Stimulated activated CD8-positive, alpha-beta memory T cell treated with anti-CD3 and anti-CD28 coated beads, Interleukin-7, amount 100 ng/mL, for 48 hours (primary cell): ENCODE data around the gene RDH12.
"Not testable (repeated sequence)": the region's sequence is repeated elsewhere in the genome, so short reads cannot be mapped to it uniquely, and the experiment has no call there.

ENCODE experiments used
- DNase-seq, 2 donors: peaks; one replicate each; pipeline ENCODE4 v3.0.0-alpha.2; 2020; ENCODE audit warnings: low read depth in 1 of 2; ENCODE audit errors: extremely low read depth in 1 of 2

RDH12 gene

DNA sequence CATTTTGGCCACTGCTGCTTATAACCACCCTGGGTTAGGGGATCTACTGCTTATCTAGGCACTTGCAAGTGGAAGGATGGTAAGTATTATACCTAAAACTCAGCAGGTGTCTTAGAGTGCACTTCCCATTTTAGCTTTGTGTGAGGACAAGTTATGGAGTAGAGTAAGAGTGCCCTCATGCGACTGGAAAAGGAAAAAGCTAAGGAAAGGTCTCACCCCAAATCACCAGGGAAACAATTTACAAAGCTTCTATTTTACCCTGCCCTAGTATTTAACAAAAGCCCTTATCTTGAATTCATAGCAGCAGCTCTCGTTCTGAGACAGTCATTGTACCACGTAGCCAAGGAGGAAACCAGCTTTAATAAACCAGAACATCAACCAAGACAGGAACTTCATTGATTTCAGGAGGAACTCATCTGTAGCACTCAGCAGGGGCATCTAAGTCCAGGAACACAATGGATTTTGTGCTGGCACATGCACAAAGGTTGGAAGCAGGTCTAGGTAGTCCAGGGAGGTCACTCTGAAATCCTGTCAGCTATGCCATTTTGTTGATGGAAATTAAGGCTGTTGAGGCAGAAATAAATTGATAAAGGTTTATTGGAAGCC lies 2.9 kb downstream of the RDH12 start:
- DNase-seq: no peak

DNA sequence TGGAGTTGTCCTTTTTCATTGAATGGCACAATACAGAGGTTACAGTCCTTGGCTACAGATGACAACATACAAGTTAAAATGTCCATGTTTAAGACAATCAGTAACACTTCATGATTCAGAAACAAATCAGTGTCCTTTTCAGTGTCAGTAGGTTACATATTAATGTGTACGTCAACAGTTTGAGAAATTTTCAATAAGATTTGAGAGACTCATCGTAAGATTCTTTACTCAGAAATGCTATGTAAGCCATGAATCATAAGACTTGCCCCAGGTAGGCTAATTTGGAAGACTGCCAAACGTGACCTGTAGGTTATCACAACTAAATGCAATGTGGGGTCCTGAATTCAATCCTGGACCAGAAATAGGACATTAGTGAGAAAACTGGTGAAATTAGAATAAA lies 3.5 kb downstream of the RDH12 start:
- no peak for DNase-seq

DNA sequence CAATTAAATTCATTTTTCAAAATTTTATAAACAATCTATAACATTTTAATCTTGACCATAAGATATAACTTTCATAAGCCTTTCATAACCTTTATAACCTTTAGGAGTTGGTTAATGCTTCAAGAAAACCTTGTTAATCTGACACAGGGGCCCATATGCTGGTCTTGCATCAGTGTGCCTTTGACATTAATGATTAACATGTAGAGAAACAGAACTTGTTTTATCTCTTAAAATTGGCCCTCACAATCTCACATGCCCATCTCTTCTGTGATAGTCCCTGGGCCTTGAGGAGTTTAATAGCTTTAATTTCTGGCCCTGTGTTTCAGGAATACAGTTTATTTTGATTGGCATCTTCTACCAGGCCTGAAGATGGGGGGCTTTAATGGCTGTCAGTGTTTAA lies 7.7 kb downstream of the RDH12 start:
- DNase-seq: not testable (repeated sequence)

DNA sequence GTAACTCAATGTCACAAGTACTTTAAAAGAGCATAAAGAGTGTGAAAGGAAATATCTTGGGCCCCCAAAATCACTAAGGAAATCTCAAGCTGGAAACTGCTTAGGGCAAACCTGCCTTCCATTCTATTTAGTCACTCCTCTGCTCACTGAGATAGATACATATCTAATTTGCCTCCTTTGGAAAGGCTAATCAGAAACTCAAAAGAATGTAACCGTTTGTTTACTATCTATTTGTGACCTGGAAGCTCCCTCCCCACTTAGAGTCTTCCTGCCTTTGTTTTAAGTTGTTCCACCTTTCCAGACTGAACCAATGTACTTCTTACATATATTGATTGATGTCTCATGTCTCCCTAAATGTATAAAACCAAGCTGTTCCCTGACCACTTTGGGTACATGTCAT lies 8.1 kb downstream of the RDH12 start:
- DNase-seq: not testable (repeated sequence)

DNA sequence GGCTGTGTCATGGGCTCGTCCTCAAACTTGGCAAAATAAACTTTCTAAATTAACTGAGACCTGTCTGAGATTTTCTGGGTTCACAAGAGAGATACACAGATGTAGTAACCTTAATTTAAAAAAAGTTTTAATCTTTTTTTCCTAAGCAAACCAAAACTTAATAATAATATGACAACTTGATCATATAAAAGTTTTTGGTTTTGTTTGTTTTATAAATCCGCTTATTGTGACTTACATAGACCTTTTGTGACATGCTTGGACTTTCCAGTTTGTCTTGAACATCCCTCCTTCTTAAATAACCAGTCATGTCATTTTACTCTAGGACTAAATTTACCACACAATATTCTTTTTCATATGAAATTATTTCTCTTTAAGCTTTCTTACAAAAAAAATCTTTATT lies 8.5 kb downstream of the RDH12 start:
- no peak for DNase-seq

DNA sequence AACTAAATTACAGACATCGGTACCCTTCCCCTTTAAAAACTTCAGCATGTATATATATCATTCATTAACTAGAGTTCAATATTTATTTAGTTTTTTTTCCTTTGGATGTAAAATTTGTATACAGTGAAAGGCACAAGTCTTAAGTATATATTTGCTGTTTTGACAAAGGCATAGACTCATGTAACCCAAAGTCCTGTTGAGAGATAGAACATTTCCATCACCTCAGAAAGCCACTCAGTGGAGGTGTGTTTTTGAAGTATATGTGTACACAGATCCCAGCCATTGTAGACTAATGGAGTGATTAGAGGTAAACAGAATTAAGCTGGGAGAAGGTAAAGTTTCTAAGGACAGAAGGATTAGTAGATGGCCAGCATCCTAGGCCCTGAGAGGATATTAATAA lies 15.4 kb downstream of the RDH12 start:
- DNase-seq: no peak

DNA sequence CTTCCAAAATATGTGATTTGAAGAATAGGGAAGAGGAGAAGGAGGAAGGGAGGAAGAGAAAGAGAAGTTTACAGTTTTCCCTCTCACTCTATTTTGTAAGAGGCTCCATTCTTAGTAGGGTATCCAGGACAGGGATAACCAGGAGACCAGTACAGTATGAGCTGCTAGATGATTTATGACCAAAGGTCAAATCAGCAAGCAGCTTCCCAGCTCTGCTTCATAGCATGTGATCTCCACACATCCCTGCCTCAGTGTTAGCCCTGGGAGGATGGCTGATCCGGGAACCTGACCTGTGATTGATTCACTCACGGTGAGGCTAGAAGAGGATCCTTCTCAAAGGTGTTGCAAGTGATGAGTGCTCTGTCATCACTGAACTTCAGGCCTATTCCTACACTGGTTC lies 16.6 kb downstream of the RDH12 start:
- no peak for DNase-seq

DNA sequence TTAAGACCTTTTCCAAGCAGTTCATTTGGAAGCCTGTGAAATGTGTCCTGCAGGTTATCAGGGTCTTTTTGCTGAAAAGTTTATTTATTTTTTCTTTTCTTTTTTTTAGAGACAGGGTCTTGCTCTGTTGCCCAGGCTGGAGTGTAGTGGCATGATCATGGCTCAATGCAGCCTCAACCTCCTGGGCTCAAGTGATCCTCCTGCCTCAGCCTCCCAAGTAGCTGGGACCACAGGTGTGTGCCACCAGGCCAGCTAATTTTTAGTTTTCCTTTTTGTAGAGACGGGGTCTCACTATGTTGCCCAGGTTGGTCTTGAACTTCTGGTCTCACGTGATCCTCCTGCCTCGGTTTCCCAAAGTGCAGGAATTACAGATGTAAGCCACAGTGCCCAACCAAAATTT lies 17.7 kb downstream of the RDH12 start:
- DNase-seq: not testable (repeated sequence)

DNA sequence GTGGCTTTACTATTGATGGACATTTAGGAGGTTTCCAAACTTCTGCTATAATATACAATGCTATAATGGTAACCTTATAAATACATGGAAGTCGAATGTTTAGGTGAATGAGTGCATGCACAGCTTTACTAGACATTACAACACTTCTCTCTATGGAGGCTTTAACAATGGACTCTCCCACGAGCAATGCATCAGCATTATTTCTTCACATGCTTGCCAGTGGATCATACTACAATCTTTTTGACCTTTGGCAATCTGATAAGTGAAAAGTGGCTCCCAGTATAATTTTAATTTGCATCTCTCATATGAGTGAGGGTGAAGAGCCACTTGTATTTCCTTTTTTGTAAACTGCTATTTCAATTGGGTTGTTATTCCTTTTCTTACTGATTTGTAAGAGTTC lies 18.2 kb downstream of the RDH12 start:
- no peak for DNase-seq

DNA sequence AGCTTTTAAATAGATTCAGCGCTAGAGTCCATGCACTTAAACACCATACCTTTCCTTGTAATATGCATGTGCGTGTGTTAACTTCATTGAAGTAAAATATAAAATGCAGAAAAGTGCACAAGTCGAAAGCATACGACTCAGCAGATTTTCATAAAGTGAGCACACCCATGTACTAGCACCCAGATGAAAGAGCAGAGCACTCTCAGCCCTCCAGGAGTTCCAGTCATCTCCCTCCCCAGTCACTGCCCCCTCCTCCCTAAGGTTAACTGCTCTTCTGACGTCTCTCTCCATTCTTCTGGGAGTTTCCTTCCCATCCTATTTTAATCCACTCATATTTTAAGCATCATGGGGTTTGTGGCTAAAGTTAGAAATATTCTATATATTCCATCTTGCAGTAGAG lies 20.2 kb downstream of the RDH12 start:
- DNase-seq: no peak

DNA sequence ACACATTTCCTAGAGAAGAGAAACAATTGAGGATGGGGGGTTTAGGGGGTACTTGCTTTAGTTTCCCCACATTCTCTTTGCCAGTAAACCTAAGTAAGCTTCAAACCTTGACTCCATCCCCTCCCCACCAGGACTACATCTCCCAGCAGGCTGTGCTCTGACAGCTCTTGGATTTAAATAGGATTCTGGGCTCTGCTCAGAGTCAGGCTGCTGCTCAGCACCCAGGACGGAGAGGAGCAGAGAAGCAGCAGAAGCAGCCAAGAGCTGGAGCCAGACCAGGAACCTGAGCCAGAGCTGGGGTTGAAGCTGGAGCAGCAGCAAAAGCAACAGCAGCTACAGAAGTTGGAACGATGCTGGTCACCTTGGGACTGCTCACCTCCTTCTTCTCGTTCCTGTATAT lies 20.6 kb downstream of the RDH12 start:
- no peak for DNase-seq

DNA sequence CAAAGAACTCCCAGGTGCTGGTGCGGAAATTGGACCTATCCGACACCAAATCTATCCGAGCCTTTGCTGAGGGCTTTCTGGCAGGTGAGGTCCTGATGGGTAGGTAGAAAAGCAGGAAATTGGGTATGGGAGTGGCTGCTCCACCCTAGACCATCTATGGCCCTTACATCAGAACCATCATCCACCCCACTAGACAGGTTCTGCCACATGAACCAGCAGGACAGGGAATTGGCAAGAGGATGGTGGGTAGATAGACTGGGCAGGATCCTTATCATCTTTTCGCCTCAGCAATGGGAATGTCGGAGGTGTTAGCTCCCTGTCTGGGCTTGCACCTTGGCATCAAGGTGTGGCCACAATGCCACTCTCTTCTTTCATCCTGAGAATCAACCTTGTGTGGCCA lies 23.5 kb downstream of the RDH12 start:
- no peak for DNase-seq

DNA sequence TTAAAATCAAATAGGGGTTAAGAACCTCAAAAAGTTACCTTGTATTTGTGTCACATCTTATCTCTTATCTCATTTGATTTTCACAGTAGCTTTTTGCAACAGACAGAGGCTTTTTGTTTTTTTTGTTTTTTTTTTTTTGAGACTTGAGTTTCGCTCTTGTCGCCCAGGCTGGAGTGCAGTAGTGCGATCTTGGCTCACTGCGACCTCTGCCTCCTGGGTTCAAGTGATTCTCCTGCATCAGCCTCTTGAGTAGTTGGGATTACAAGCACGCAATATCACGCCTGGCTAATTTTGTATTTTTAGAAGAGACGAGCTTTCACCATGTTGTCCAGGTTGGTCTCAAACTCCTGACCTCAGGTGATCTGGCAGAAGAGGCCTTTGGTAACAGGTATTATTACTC lies 25.7 kb downstream of the RDH12 start:
- DNase-seq: no peak

DNA sequence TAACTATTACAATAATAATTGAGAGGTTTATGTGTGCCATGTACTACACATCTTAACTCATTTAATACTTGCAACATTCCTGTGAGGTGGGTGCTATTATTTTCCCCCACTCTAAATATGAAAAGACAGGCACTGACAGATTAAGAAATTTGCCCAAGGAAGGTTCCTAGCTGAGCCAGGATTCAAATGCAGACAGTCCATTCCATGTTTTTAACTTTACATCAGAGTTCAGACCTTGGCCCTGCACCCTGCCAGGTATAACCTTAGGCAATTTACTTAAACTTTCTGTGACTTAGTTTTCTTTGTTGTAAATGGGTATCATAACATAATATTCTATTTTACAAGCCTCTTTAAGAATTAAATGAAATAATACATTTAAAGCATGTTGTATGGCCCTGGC lies 26.6 kb downstream of the RDH12 start:
- DNase-seq: no peak

DNA sequence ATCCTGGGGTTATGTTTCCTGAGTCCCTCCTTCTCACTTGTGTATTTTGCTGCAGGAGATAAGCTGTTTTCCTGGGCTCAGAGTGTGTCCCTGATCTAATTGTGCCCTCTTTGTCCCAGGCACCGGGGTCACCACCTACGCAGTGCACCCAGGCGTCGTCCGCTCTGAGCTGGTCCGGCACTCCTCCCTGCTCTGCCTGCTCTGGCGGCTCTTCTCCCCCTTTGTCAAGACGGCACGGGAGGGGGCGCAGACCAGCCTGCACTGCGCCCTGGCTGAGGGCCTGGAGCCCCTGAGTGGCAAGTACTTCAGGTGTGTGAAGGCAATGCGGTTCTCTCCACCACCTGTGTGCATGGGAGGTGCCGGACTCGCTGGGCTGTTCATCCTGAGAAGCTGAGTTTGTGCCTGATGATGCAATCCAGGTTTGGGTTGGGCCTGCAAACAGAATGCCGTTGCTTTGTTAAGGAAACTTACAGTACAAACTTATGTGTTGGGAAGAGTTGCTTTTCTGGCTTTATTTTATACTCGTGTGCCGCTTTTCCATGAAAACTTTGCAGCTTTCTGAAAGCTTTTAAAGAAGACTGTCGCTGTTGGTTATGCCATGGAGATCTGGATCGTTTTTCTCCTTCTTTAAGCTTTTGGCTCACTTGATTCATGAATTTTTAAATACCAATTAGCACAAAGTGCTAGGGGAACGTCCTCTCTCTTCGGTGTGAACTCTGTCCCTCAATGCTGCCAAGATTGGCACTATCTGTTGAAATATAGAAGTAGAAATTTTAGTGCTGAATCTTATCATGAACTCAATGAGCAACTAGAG lies 27.6 kb downstream of the RDH12 start:
- no peak for DNase-seq

DNA sequence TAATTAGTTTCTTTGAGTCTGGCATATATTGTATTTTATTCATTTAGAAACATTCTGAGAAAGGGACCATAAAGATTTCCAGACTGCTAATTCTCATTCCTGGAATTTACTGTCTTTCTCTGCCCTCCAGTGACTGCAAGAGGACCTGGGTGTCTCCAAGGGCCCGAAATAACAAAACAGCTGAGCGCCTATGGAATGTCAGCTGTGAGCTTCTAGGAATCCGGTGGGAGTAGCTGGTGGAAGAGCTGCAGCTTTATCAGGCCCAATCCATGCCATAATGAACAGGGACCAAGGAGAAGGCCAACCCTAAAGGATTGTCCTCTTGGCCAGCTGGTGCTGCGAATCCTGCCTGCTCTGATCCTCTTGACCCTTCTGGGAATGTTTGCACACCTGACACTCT lies 31.9 kb downstream of the RDH12 start:
- no peak for DNase-seq

DNA sequence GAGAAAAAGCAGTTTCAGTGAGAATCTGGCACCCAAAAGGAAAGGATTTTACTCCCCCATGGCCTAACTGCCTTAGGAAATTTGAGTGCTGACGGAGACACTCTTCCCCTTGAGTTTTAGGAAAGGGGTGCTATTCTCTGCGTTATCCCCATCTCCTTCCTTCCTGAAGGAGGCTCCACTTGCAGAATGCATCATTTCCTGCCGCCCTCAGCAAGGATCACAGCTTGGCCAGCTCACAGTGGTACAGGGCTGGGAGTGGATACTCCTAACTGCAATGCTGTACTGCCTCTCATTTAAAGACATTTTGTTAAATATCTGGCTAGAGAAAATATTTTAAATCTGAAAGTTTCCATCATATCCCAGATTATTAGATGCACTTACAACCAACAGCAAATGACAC lies 33.0 kb downstream of the RDH12 start:
- DNase-seq: no peak

DNA sequence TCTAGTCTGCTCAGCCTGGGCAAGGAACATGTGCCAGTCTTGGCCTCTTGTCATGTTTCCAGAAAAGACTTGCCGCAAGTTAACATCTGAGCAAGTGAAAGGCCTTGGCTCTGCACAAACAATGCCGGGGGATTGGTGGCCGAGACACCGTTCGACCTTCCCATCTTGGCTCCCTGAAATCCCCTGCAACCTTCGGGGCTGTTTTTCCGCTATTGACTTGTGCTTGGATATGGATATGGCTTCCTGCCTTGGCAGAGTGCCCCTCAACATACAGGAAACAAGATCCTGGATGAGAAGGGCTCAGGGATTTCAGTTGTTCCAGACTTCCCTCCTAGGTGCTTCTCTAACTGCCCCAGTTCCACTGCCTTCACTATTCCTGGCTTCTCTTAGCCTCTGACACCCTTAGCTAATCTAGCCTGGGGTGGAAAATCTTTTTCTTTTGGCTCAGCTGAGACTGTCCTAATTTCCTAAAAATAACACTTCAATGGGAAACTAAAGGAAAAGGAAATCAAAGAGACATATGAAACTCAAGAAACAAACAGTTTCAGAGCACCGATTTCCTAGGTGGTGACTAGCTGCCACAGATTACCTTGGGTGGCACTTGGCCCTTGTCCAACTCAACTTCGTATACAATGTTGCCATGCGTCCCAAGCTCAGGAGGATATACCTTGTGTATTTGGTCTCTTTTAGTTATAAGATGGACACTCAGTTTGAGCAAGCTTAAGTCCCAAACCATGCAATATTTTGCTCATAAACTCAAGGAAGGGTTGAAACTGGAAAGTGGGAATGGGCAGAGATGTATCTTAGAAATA lies 33.9 kb downstream of the RDH12 start:
- no peak for DNase-seq

DNA sequence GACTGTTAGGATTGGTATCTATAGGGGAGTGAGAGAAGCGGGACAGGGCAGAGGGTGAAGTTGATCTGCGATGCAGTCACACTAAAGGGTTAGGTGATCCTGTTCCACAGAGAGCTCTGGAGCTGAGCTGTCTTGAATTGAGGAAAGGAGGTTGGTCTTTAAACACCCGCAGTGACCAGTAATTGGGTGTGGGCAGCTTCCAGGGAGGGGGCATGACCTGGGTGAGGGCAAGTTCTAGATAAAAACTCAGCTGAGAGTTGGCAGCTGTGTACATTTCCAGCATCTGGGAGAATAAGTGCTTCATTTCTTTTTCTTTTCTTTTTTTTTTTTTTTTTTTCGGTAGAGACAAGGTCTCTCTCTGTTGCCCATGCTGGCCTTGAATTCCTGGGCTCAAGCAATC lies 35.1 kb downstream of the RDH12 start:
- no peak for DNase-seq

DNA sequence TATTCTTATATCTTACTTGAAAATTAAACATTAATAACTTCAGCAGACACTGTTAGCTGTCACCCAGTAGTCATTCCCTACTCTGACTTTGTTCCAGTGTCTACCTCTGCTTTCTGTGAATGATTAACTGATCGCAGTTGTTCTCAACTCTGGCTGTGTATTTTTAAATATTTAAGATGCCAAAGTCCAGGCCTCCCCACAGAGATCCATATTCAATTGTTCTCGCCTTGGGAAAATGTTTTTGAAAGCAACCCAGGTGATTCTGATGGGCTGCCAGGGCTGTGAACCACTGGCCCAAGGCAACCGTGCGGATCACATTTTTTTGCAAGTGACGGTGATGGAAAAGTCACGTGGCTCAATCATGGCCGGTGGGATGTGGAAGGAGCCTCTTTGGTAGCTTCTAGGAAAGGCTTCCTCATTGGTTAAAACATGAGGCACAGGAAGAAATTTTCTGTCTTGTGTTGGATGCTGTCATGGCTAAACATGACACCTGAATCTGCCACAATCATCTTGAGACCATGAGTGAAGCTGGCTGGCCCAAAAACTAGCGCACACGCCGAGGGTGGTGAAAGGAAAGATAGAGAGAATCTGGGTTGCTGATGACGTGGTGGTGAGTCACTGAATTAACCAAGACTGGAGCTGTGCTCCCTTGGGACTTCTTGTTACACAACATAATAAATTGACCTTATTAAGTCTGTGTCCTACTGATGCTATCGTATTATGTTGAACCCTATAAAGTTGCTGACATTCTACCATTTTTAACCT lies 37.2 kb downstream of the RDH12 start:
- DNase-seq: no peak

DNA sequence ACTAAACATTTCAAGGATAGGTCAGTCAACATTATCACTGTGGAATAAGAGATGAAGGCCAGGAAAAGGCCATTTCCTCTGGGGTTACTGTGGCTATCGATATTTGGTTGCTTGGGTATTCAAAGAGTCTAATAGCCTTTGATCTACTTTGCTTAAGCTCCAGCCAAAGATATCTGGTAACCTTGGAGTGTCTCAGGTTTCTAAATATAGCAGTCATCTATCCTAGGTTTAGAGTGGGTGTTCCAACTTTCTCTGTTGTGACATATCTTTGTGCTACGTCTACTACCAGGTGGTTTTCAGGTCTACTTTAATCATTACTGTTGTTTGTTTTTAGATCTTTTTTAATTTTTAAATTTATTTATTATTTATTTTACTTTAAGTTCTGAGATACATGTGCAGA lies 42.4 kb downstream of the RDH12 start:
- DNase-seq: no peak
